Upper lobe of right lung (tissue), 1 donor: ENCODE data around the gene SLC15A4. TPM values are rescaled to one million over a fixed set of nuclear protein-coding genes. Genes with fewer than 3 reads are reported as not detected.

Experiments used
- ATAC-seq: fragments of 200-7000 bp; cut with Tn5 transposase; one replicate; pipeline ENCODE4 v1.9.1; 2020; ENCODE audit warnings: mild to moderate bottlenecking, moderate library complexity
- DNase-seq: peaks from one replicate; pipeline ENCODE4 v3.0.0-alpha.2; 2020
- H3K27ac ChIP-seq: fragments of 200-600 bp; one replicate; pipeline ENCODE4 v1.8.0; 2022
- H3K27me3 ChIP-seq: fragments of 200-600 bp; one replicate; pipeline ENCODE4 v1.8.0; 2022; ENCODE audit warnings: mild to moderate bottlenecking
- H3K36me3 ChIP-seq: fragments of 200-600 bp; one replicate; pipeline ENCODE4 v1.8.0; 2022
- H3K4me1 ChIP-seq: fragments of 200-600 bp; one replicate; pipeline ENCODE4 v1.8.0; 2022
- H3K4me3 ChIP-seq: fragments of 200-600 bp; one replicate; pipeline ENCODE4 v1.8.0; 2022; ENCODE audit warnings: mild to moderate bottlenecking
- H3K9me3 ChIP-seq: fragments of 200-600 bp; one replicate; pipeline ENCODE4 v1.8.0; 2022
- CTCF ChIP-seq: fragments of 200-600 bp; IDR thresholded peaks from one replicate; pipeline ENCODE4 v1.8.0; 2022; ENCODE audit warnings: antibody characterized with exemption
- intact Hi-C: fragments of 100-400 bp; cut with DNase I; formaldehyde crosslinking; loops from one replicate; pipeline ENCODE4 v1.11.0; 2022
- total RNA-seq: library from RNA; stranded (reverse); fragmentation: NEBNext Ultra II Directional; extraction: Animal tissue kit (Norgen Biotek cat#: 25700); gene quantifications from one replicate; pipeline ENCODE4 v1.2.1, GENCODE V29; 2021
- donor health status: DM: no; HTN: yes; CAD: no; lungs with severe emphysema.

The SLC15A4 gene
- total RNA-seq, 1 donor from 2014 or later: 31.3 TPM

- intact Hi-C loops: no loop called here
- Histone ChIP-seq H3K27ac (no peak overlapping the region), H3K9me3 (no peaks in the 10 kb centered on the region), H3K27me3 (peaks cover 25% of the 10 kb centered on the region), H3K4me1 (no peaks in the 10 kb centered on the region), H3K4me3 (no peak overlapping the region), H3K36me3 (no peaks in the 10 kb centered on the region)
- DNase-seq: no peak
- TF ChIP-seq CTCF: no peak
- ATAC-seq: no peak
These were observed 62.4 kb downstream of the SLC15A4 start for GRCh38 chr12:128761379-128761790.

- intact Hi-C loops: no loop called here
- no peaks in the 10 kb centered on the region for H3K27me3 ChIP-seq
These were observed 68.2 kb downstream of the SLC15A4 start for GRCh38 chr12:128755566-128755965.

GRCh38 chr12:128754275-128754674, 69.5 kb downstream of the SLC15A4 start:
- DNase-seq: no peak
- no peaks in the 10 kb centered on the region for H3K36me3 ChIP-seq
- H3K4me3 ChIP-seq: no peak overlapping the region
- H3K9me3 ChIP-seq: no peaks in the 10 kb centered on the region
- no peak for ATAC-seq
- no peaks in the 10 kb centered on the region for H3K4me1 ChIP-seq
- intact Hi-C loops: no loop called here
- no peaks in the 10 kb centered on the region for H3K27me3 ChIP-seq
- TF ChIP-seq CTCF: no peak
- no peak overlapping the region for H3K27ac ChIP-seq

More at GRCh38 chr12:128755566-128755965, 68.2 kb downstream of the SLC15A4 start:
- no peaks in the 10 kb centered on the region for H3K9me3 ChIP-seq
- no peaks in the 10 kb centered on the region for H3K4me1 ChIP-seq
- ATAC-seq (no peak), DNase-seq (no peak)
- H3K36me3 ChIP-seq: no peaks in the 10 kb centered on the region
- no peak for TF ChIP-seq CTCF
- no peak overlapping the region for H3K4me3 ChIP-seq
- no peak overlapping the region for H3K27ac ChIP-seq

- H3K27ac ChIP-seq: no peak overlapping the region
- DNase-seq (no peak), ATAC-seq (no peak)
- H3K4me1 ChIP-seq: no peaks in the 10 kb centered on the region
- no peaks in the 10 kb centered on the region for H3K36me3 ChIP-seq
- intact Hi-C loops: no loop called here
- H3K4me3 ChIP-seq: no peak overlapping the region
- no peaks in the 10 kb centered on the region for H3K9me3 ChIP-seq
- TF ChIP-seq CTCF: no peak
- H3K27me3 ChIP-seq: no peaks in the 10 kb centered on the region
These were observed 70.3 kb downstream of the SLC15A4 start for GRCh38 chr12:128753438-128753837.

- no peak for DNase-seq
- H3K4me3 ChIP-seq: no peak overlapping the region
- TF ChIP-seq CTCF: no peak
- no peaks in the 10 kb centered on the region for H3K4me1 ChIP-seq
- H3K27ac ChIP-seq: no peak overlapping the region
- ATAC-seq: no peak
- H3K9me3 ChIP-seq: no peaks in the 10 kb centered on the region
- no peaks in the 10 kb centered on the region for H3K36me3 ChIP-seq
- no peaks in the 10 kb centered on the region for H3K27me3 ChIP-seq
- intact Hi-C loops: no loop called here
These were observed 71.4 kb downstream of the SLC15A4 start for GRCh38 chr12:128752386-128752785.

- DNase-seq: no peak
These were observed 76.3 kb downstream of the SLC15A4 start for GRCh38 chr12:128747441-128747840.

More at GRCh38 chr12:128747441-128747840, 76.3 kb downstream of the SLC15A4 start:
- Histone ChIP-seq H3K36me3 (no peaks in the 10 kb centered on the region), H3K4me1 (no peaks in the 10 kb centered on the region), H3K9me3 (no peaks in the 10 kb centered on the region), H3K27ac (no peak overlapping the region), H3K4me3 (no peak overlapping the region), H3K27me3 (no peaks in the 10 kb centered on the region)
- ATAC-seq: no peak
- intact Hi-C loops: no loop called here
- no peak for TF ChIP-seq CTCF
